GM12878 (cell line): ENCODE measurements around the gene CDC42BPA. TPM values are rescaled to one million over a fixed set of nuclear protein-coding genes. Genes with fewer than 3 reads are reported as not detected.

ENCODE experiments used
- ATAC-seq: fragments of 200-7000 bp; cut with Tn5 transposase; 3 replicates; pipeline ENCODE4 v1.9.1; 2020; ENCODE audit warnings: mild to moderate bottlenecking, moderate library complexity
- BruUV-seq: library from RNA; stranded (reverse); fragments of 400-500 nt; replicated peaks from 2 replicates; lab custom pipeline; 2021; lab: Mats Ljungman, UMichigan
- CTCF ChIA-PET: fragments of 300-600 bp; sonication (Branson Sonifier 250); formaldehyde crosslinking; extraction: SDS; loops from one replicate; lab custom pipeline; 2021; ENCODE audit warnings: inconsistent platforms; lab: Yijun Ruan, JAX
- POLR2A ChIA-PET: fragments of 350-600 bp; formaldehyde crosslinking; extraction: SDS; loops from one replicate; lab custom pipeline; 2021; ENCODE audit warnings: inconsistent platforms; lab: Charles Lee
- RAD21 ChIA-PET: fragments of 300-600 bp; sonication (Branson Sonifier 250); formaldehyde crosslinking; loops from one replicate; lab custom pipeline; 2023; ENCODE audit warnings: antibody characterized with exemption; ENCODE audit not compliant: unreplicated experiment; lab: Charles Lee
- SMC1A ChIA-PET: fragments of 300-600 bp; sonication (Branson Sonifier 250); formaldehyde crosslinking; loops from one replicate; lab custom pipeline; 2023; ENCODE audit not compliant: unreplicated experiment, uncharacterized antibody; lab: Charles Lee
- DNase-seq: peaks from one replicate; pipeline ENCODE4 v3.0.0-alpha.2; 2011; ENCODE audit warnings: low read depth, low spot score
- FAIRE-seq: peaks from 3 replicates; lab custom pipeline; 2011; peaks lifted over from hg19 to GRCh38; lab: Jason Lieb, UNC
- H2AFZ ChIP-seq: 2 replicates; pipeline ENCODE4 v1.6.0; 2011; ENCODE audit warnings: low read depth, low read length, control low read depth; ENCODE audit not compliant: control insufficient read depth
- H3K27ac ChIP-seq: 2 replicates; pipeline ENCODE4 v1.5.1; 2011; ENCODE audit warnings: control low read depth; ENCODE audit not compliant: control insufficient read depth, insufficient read depth
- H3K27me3 ChIP-seq, 2 experiments: replicated peaks in 1 of 2; 2 replicates each; pipeline versions ENCODE4 v1.6.0 to v1.6.1; 2011; ENCODE audit warnings: low read length in 1 of 2; ENCODE audit not compliant: control insufficient read depth in 2 of 2, insufficient read depth in 2 of 2
- H3K36me3 ChIP-seq, 2 experiments: 2 replicates each; pipeline ENCODE4 v1.5.1; 2011; ENCODE audit warnings: low read length in 1 of 2; ENCODE audit not compliant: control insufficient read depth in 2 of 2, insufficient read depth in 2 of 2
- H3K4me1 ChIP-seq: 2 replicates; pipeline ENCODE4 v1.6.1; 2011; ENCODE audit warnings: mild to moderate bottlenecking, low read length, moderate library complexity, mixed read lengths; ENCODE audit not compliant: control insufficient read depth, insufficient read depth
- H3K4me2 ChIP-seq: 2 replicates; pipeline ENCODE4 v1.6.0; 2011; ENCODE audit warnings: control low read depth; ENCODE audit not compliant: control insufficient read depth, insufficient read depth
- H3K4me3 ChIP-seq: fragments of 200-600 bp; sonication (generic); 2 replicates; pipeline ENCODE4 v1.5.1; 2016
- H3K79me2 ChIP-seq: 2 replicates; pipeline ENCODE4 v1.6.0; 2011; ENCODE audit warnings: low read length; ENCODE audit not compliant: control insufficient read depth, insufficient read depth
- H3K9ac ChIP-seq: 2 replicates; pipeline ENCODE4 v1.8.0; 2011; ENCODE audit warnings: low read length, control low read depth, mixed read lengths; ENCODE audit not compliant: control insufficient read depth, insufficient read depth
- H3K9me3 ChIP-seq: replicated peaks from 3 replicates; pipeline ENCODE4 v1.5.1; 2011; ENCODE audit warnings: mild to moderate bottlenecking, low read length; ENCODE audit not compliant: control insufficient read depth, insufficient read depth
- H4K20me1 ChIP-seq: 2 replicates; pipeline ENCODE4 v1.6.0; 2011; ENCODE audit not compliant: control insufficient read depth, insufficient read depth
- ASH2L ChIP-seq: fragments of 300-600, 200-600 bp; sonication (generic); IDR thresholded peaks from 2 replicates; pipeline ENCODE4 v1.6.1; 2017; ENCODE audit warnings: low read depth, mild to moderate bottlenecking, borderline replicate concordance
- ATF3 ChIP-seq: IDR thresholded peaks from 2 replicates; pipeline ENCODE4 v1.6.1; 2011; ENCODE audit warnings: low read depth, mild to moderate bottlenecking, low read length, moderate library complexity, borderline replicate concordance; ENCODE audit errors: extremely low read depth
- BRCA1 ChIP-seq: IDR thresholded peaks from 2 replicates; pipeline ENCODE4 v1.6.1; 2011; ENCODE audit warnings: low read depth, low read length, improper control_type of control experiment
- EGR1 ChIP-seq, 2 experiments: IDR thresholded peaks; 1 replicate in 1 of 2; 2 replicates in 1 of 2; pipeline ENCODE4 v1.6.1; 2011 to 2012; ENCODE audit warnings: low read depth in 2 of 2, low read length in 2 of 2, borderline replicate concordance in 1 of 2, mild to moderate bottlenecking in 1 of 2, moderate library complexity in 1 of 2
- ELK1 ChIP-seq: IDR thresholded peaks from 2 replicates; pipeline ENCODE4 v1.6.1; 2012; ENCODE audit warnings: low read depth, low read length, improper control_type of control experiment
- ESRRA ChIP-seq: IDR thresholded peaks from 2 replicates; pipeline ENCODE4 v1.6.1; 2012; ENCODE audit warnings: mild to moderate bottlenecking, low read length, improper control_type of control experiment
- ETV6 ChIP-seq, 2 experiments: fragments of 450-650 bp in 1 of 2; IDR thresholded peaks in 1 of 2; conservative IDR thresholded peaks in 1 of 2; 2 replicates each; pipeline ENCODE4 v1.6.1; 2014; ENCODE audit warnings: antibody characterized with exemption in 1 of 2, borderline replicate concordance in 1 of 2, low read depth in 1 of 2, mild to moderate bottlenecking in 1 of 2, moderate library complexity in 1 of 2
- EZH2 ChIP-seq: IDR thresholded peaks from 2 replicates; pipeline ENCODE4 v1.6.1; 2012; ENCODE audit warnings: low read depth, mild to moderate bottlenecking, control low read depth, inconsistent platforms, low read length, borderline replicate concordance; ENCODE audit not compliant: control insufficient read depth
- KAT2A ChIP-seq: conservative IDR thresholded peaks from 2 replicates; pipeline ENCODE4 v1.6.1; 2011; ENCODE audit warnings: low read depth, low read length; ENCODE audit not compliant: control insufficient read depth
- RUNX3 ChIP-seq: IDR thresholded peaks from 2 replicates; pipeline ENCODE4 v1.6.1; 2012; ENCODE audit warnings: low read length, inconsistent platforms
- SMAD5 ChIP-seq: IDR thresholded peaks from 2 replicates; pipeline ENCODE4 v1.6.1; 2016; ENCODE audit warnings: antibody characterized with exemption, low read depth
- SREBF2 ChIP-seq: IDR thresholded peaks from 2 replicates; pipeline ENCODE4 v1.6.1; 2012; ENCODE audit warnings: mild to moderate bottlenecking, low read length
- SUPT20H ChIP-seq: IDR thresholded peaks from 2 replicates; pipeline ENCODE4 v1.6.1; 2011; ENCODE audit warnings: low read depth, mild to moderate bottlenecking, low read length, moderate library complexity, borderline replicate concordance; ENCODE audit not compliant: control insufficient read depth
- ZNF622 ChIP-seq: fragments of 450-650 bp; IDR thresholded peaks from 2 replicates; pipeline ENCODE4 v1.6.1; 2017; ENCODE audit warnings: mild to moderate bottlenecking, inconsistent platforms
- WGBS: methylation state at CpG from one replicate; pipeline ENCODE4 v1.1.6; 2016; ENCODE audit warnings: low lambda C conversion rate; ENCODE audit not compliant: insufficient replicate concordance, insufficient coverage; ENCODE audit errors: missing lambda C conversion rate; 5-methylcytosine and 5-hydroxymethylcytosine counted together
- in situ Hi-C: fragments of 300-500 bp; cut with MboI; formaldehyde crosslinking; loops from 9 replicates; pipeline ENCODE4 v1.14.3; 2018; ENCODE audit warnings: mixed read lengths
- intact Hi-C: fragments of 100-400 bp; cut with micrococcal nuclease; formaldehyde crosslinking; loops from one replicate; pipeline ENCODE4 v1.14.2; 2022; ENCODE audit not compliant: unreplicated experiment
- polyA plus RNA-seq, 11 experiments: library from polyadenylated mRNA; depleted of rRNA in 4 of 11; unstranded in 6 of 11; stranded (reverse) in 5 of 11; fragments of >200 nt; fragmentation: Nextera tagmentation in 4 of 11; fragmentation: Illumina TruSeq in 1 of 11; extraction: Ambion mirVana in 4 of 11; extraction: Trizol in 1 of 11; gene quantifications; 1 replicate in 1 of 11; 2 replicates in 10 of 11; pipeline versions ENCODE4 v1.2.1 to v1.2.3, GENCODE V29; 2011 to 2016; ENCODE audit warnings: inconsistent platforms in 2 of 11, missing spikeins in 2 of 11, low read depth in 1 of 11
- total RNA-seq, 4 experiments: library from RNA; depleted of rRNA in 3 of 4; stranded (reverse); fragments of >200 nt in 3 of 4; fragmentation: Illumina TruSeq in 1 of 4; extraction: Trizol in 1 of 4; gene quantifications; 2 replicates each; pipeline versions ENCODE4 v1.2.1 to v1.2.3, GENCODE V29; 2013 to 2021
- TF ChIP-seq, protein P1 (sequence below): fragments of 450-650 bp; IDR thresholded peaks from 2 replicates; pipeline ENCODE4 v1.6.1; 2017; ENCODE audit warnings: borderline replicate concordance

Gene CDC42BPA
- total and polyA plus RNA-seq, 10 of the 15 experiments (the other 5 are each of a cell fraction or from before 2014, with no cell fraction given), result 0.02 to 0.52 (median 0.10) TPM

GRCh38 chr1:226973371-226973897 is 344.9 kb downstream of the CDC42BPA start:
- CTCF ChIA-PET, result no interaction called here
- peaks cover 1% of the 10 kb centered on the region; the same call in 2 of the 3 replicates for H3K9me3 ChIP-seq
- intact Hi-C loops, result no loop called here
- H3K9ac ChIP-seq, result no peak overlapping the region
- no peak overlapping the region for H2AFZ ChIP-seq
- TF ChIP-seq ZNF622, result no peak
- no peak for TF ChIP-seq ATF3
- TF ChIP-seq EZH2, result no peak
- TF ChIP-seq BRCA1, result no peak
- no peak for TF ChIP-seq RUNX3
- no peak for TF ChIP-seq ASH2L
- no peak for TF ChIP-seq EGR1 (IDR thresholded peaks at IDR 0.05; ENCODE audit: borderline replicate concordance in 1 of 2, low read depth in 2 of 2, low read length in 2 of 2)
- no peak for TF ChIP-seq KAT2A
- TF ChIP-seq ELK1, result no peak
- no peak for TF ChIP-seq SMAD5
- TF ChIP-seq ESRRA, result no peak
- TF ChIP-seq, protein P1, sequence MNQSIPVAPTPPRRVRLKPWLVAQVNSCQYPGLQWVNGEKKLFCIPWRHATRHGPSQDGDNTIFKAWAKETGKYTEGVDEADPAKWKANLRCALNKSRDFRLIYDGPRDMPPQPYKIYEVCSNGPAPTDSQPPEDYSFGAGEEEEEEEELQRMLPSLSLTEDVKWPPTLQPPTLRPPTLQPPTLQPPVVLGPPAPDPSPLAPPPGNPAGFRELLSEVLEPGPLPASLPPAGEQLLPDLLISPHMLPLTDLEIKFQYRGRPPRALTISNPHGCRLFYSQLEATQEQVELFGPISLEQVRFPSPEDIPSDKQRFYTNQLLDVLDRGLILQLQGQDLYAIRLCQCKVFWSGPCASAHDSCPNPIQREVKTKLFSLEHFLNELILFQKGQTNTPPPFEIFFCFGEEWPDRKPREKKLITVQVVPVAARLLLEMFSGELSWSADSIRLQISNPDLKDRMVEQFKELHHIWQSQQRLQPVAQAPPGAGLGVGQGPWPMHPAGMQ, result no peak
- TF ChIP-seq SREBF2, result no peak
- no peak for TF ChIP-seq SUPT20H
- no peak for TF ChIP-seq ETV6 (conservative IDR thresholded peaks at IDR 0.05 in 1 of 2, IDR thresholded peaks at IDR 0.05 in 1 of 2; ENCODE audit: borderline replicate concordance in 1 of 2, low read depth in 1 of 2)
- SMC1A ChIA-PET, result no interaction called here
- no peaks in the 10 kb centered on the region for H3K36me3 ChIP-seq
- POLR2A ChIA-PET, result no interaction called here
- no peaks in the 10 kb centered on the region for H4K20me1 ChIP-seq
- in situ Hi-C loops, result no loop called here
- no peak for DNase-seq
- no peaks in the 10 kb centered on the region for H3K79me2 ChIP-seq
- WGBS, result 80% methylated on average over 5 of the region's 5 CpGs
- no TSS peak for BruUV-seq
- no peak overlapping the region for H3K4me3 ChIP-seq
- no peak for ATAC-seq
- no peaks in the 10 kb centered on the region for H3K4me1 ChIP-seq
- H3K27me3 ChIP-seq, result no peaks in the 10 kb centered on the region
- H3K27ac ChIP-seq, result no peak overlapping the region
- no peak for FAIRE-seq
- H3K4me2 ChIP-seq, result no peak overlapping the region
- RAD21 ChIA-PET, result no interaction called here
